Spinal cord (tissue), 10 donors: ENCODE results near the gene CXorf51B. TPM values are rescaled to one million over a fixed set of nuclear protein-coding genes. Genes with fewer than 3 reads are reported as not detected.
"Not testable (repeated sequence)": the region's sequence is repeated elsewhere in the genome, so short reads cannot be mapped to it uniquely, and the experiment has no call there.

Experiments used
- DNase-seq, 6 donors: peaks; one replicate each; pipeline versions ENCODE4 v3.0.0 to v3.0.0-alpha.2; 2013 to 2015; ENCODE audit warnings: low spot score in 6 of 6, low read depth in 4 of 6
- H3K27ac ChIP-seq: one replicate; pipeline ENCODE4 v1.5.1; 2013; ENCODE audit warnings: low read depth, low read length, control low read depth
- H3K27me3 ChIP-seq: one replicate; pipeline ENCODE4 v1.6.1; 2013; ENCODE audit warnings: low read length; ENCODE audit not compliant: control insufficient read depth, insufficient read depth
- H3K36me3 ChIP-seq: one replicate; pipeline ENCODE4 v1.6.1; 2013; ENCODE audit warnings: low read length; ENCODE audit not compliant: control insufficient read depth, insufficient read depth
- H3K4me1 ChIP-seq: one replicate; pipeline ENCODE4 v1.6.1; 2013; ENCODE audit warnings: low read length; ENCODE audit not compliant: control insufficient read depth, insufficient read depth
- H3K4me3 ChIP-seq: one replicate; pipeline ENCODE4 v1.5.1; 2013; ENCODE audit warnings: low read depth, low read length, control low read depth
- H3K9me3 ChIP-seq: one replicate; pipeline ENCODE4 v1.6.1; 2013; ENCODE audit warnings: low read length; ENCODE audit not compliant: control insufficient read depth, insufficient read depth
- WGBS: methylation state at CpG from one replicate; pipeline ENCODE4 v1.1.5; 2013; ENCODE audit warnings: missing lambda C conversion rate; ENCODE audit not compliant: insufficient coverage; 5-methylcytosine and 5-hydroxymethylcytosine counted together
- long read RNA-seq, 4 donors: transcript quantifications; one replicate each; lab custom pipeline, GENCODE V29; 2026
- polyA plus RNA-seq, 2 donors: library from polyadenylated mRNA; unstranded; fragments of 120-200 nt; gene quantifications; one replicate each; pipeline ENCODE4 v1.2.1, GENCODE V29; 2013; ENCODE audit not compliant: insufficient read length in 2 of 2
- total RNA-seq, 2 donors: library from RNA; depleted of rRNA in 1 of 2; stranded (reverse); fragments of 120-200 nt in 1 of 2; fragments of >200 nt in 1 of 2; gene quantifications; one replicate each; pipeline versions ENCODE4 v1.2.3 to v1.2.4, GENCODE V29; 2013 to 2014
- donor health status: healthy.

The CXorf51B gene
- not detected for total RNA-seq
- not detected for polyA plus RNA-seq
- long read RNA-seq, donor 1 = 0 reads
- long read RNA-seq, donor 2 = 0 reads
- long read RNA-seq, donor 3 = 0 reads
- long read RNA-seq, donor 4 = 0 reads

- H3K4me1 ChIP-seq, H3K36me3 ChIP-seq, H3K27me3 ChIP-seq, DNase-seq, H3K4me3 ChIP-seq, H3K27ac ChIP-seq, H3K9me3 ChIP-seq: not testable (repeated sequence)
- no CpG with 5 or more reads among the region's 3 CpGs for WGBS
Measured at GRCh38 chrX:146809471-146809870, at the start of gene CXorf51B. TSS of gene CXorf51B (plus strand) at chrX:146809771. CDS start at chrX:146809792, 21 bp downstream.

DNA sequence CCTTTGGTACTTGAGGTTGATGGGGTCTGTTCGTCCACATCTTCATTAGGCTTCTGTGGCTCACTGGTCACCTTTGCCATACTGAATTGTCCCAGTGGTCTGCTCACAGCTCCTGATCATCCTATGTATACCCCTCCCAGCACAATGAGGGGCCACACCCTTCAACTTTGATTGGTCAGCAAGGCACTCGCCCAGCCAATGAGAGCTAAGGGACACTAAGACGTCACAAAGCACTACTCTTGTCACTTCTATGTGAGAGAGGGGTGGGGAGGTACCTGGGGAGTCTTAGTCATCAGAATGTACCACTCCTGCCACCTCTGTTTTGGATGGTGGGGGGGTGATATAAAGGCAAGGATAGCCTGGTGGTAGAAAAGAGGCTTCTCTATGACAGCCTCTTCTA lies 5.1 kb downstream of the CXorf51B start, which contains the start of gene CXorf51A:
CXorf51A (minus strand) TSS at position 101 of the 400 bp plus-strand sequence; CDS start at position 80, 21 bp downstream.
- DNase-seq, H3K27me3 ChIP-seq, H3K4me3 ChIP-seq, H3K36me3 ChIP-seq, H3K4me1 ChIP-seq, H3K9me3 ChIP-seq, H3K27ac ChIP-seq: not testable (repeated sequence)
- no CpG with 5 or more reads among the region's 3 CpGs for WGBS

DNA sequence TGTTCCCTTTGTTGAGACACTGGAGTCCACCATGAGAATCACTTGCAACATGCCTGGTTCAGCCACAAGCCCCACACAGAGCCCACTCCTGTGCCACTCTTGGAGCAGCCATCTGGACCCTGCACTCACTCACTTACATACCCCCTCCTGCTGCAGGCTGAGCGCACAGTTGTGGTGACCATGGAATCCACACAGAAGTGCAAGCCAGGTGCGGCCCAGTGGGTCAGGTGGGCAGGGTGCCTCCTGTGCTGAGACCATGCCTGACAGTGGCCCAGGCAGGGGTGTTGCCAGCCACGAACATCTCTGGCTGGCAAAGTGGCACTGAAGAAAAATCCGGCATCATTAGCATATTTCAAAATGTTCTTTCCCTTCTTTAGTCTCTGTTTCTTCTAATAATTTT lies 22.4 kb downstream of the CXorf51B start:
- no peak for DNase-seq
- no peaks in the 10 kb centered on the region for H3K27me3 ChIP-seq
- H3K4me3 ChIP-seq = no peak overlapping the region
- H3K4me1 ChIP-seq = no peaks in the 10 kb centered on the region
- 88% methylated on average over 3 of the region's 4 CpGs for WGBS
- H3K36me3 ChIP-seq = no peaks in the 10 kb centered on the region
- H3K9me3 ChIP-seq = peaks cover 2% of the 10 kb centered on the region
- H3K27ac ChIP-seq = no peak overlapping the region

GRCh38 chrX:146854281-146854680 lies 44.7 kb downstream of the CXorf51B start:
- no peak overlapping the region for H3K4me3 ChIP-seq
- no peaks in the 10 kb centered on the region for H3K36me3 ChIP-seq
- H3K9me3 ChIP-seq = no peaks in the 10 kb centered on the region
- DNase-seq = no peak
- no CpG with 5 or more reads among the region's 2 CpGs for WGBS
- H3K27me3 ChIP-seq = no peaks in the 10 kb centered on the region
- no peaks in the 10 kb centered on the region for H3K4me1 ChIP-seq
- H3K27ac ChIP-seq = no peak overlapping the region

Other genes starting within 250 kb of the CXorf51B start
- not detected for gene CXorf51A, start 5.0 kb downstream of the CXorf51B start, total RNA-seq
- gene CXorf51A, start 5.0 kb downstream of the CXorf51B start, polyA plus RNA-seq = not detected